Activated T-helper 1 cell treated with anti-CD3 and anti-CD28 coated beads, Interleukin-12 subunit alpha, Interleukin-12 subunit beta, Interleukin-2, Interleukin-4 antibody, amounts not matched to agents 30 ng/mL and 10 ng/mL and 1 ng/mL, durations not matched to agents 14 hours and 24 hours and 36 hours (primary cell): ENCODE measurements around the gene ADAMTS2. TPM values are rescaled to one million over a fixed set of nuclear protein-coding genes. Genes with fewer than 3 reads are reported as not detected.

Experiments
- DNase-seq: peaks from one replicate; pipeline ENCODE4 v3.0.0; 2021; ENCODE audit warnings: low spot score
- H3K27ac Mint-ChIP-seq: one replicate; pipeline ENCODE4 v1.8.0; 2021; ENCODE audit warnings: mild to moderate bottlenecking, mixed read lengths
- H3K27me3 Mint-ChIP-seq: one replicate; pipeline ENCODE4 v1.8.0; 2022; ENCODE audit warnings: mild to moderate bottlenecking, moderate library complexity, mixed read lengths; ENCODE audit not compliant: insufficient read depth
- H3K36me3 Mint-ChIP-seq: one replicate; pipeline ENCODE4 v1.8.0; 2021; ENCODE audit warnings: low read depth, mixed read lengths
- H3K4me1 Mint-ChIP-seq: one replicate; pipeline ENCODE4 v1.8.0; 2021; ENCODE audit warnings: low read depth, mixed read lengths
- H3K4me3 Mint-ChIP-seq: one replicate; pipeline ENCODE4 v1.8.0; 2021; ENCODE audit warnings: mild to moderate bottlenecking, moderate library complexity, mixed read lengths
- H3K9me3 Mint-ChIP-seq: one replicate; pipeline ENCODE4 v1.8.0; 2021; ENCODE audit warnings: mixed read lengths
- intact Hi-C: fragments of 100-400 bp; cut with micrococcal nuclease; formaldehyde crosslinking; loops from one replicate; pipeline ENCODE4 v1.15.1; 2024
- total RNA-seq: library from RNA; stranded (reverse); gene quantifications from 2 replicates; pipeline ENCODE4 v1.2.3, GENCODE V29; 2022

ADAMTS2 gene
- total RNA-seq, 1 donor from 2014 or later: not detected

- no peaks in the 10 kb centered on the region for H3K36me3 Mint-ChIP-seq
- H3K4me3 Mint-ChIP-seq: no peak overlapping the region
- H3K27ac Mint-ChIP-seq: no peak overlapping the region
- intact Hi-C loops: no loop called here
- DNase-seq: no peak
- no peaks in the 10 kb centered on the region for H3K27me3 Mint-ChIP-seq
- H3K4me1 Mint-ChIP-seq: no peaks in the 10 kb centered on the region
- peaks cover 4% of the 10 kb centered on the region for H3K9me3 Mint-ChIP-seq
Measured at GRCh38 chr5:179296150-179296821, 49.0 kb downstream of the ADAMTS2 start.

- intact Hi-C loops: no loop called here
- Mint-ChIP-seq H3K4me3 (no peak overlapping the region), H3K27me3 (no peaks in the 10 kb centered on the region), H3K9me3 (peaks cover 4% of the 10 kb centered on the region), H3K36me3 (no peaks in the 10 kb centered on the region), H3K27ac (no peak overlapping the region), H3K4me1 (no peaks in the 10 kb centered on the region)
- no peak for DNase-seq
Measured at GRCh38 chr5:179295778-179296149, 49.5 kb downstream of the ADAMTS2 start.

GRCh38 chr5:179294891-179295777 lies 50.1 kb downstream of the ADAMTS2 start:
- H3K9me3 Mint-ChIP-seq: peaks cover 4% of the 10 kb centered on the region
- no peaks in the 10 kb centered on the region for H3K27me3 Mint-ChIP-seq
- H3K4me1 Mint-ChIP-seq: no peaks in the 10 kb centered on the region
- no peak overlapping the region for H3K4me3 Mint-ChIP-seq
- intact Hi-C loops: no loop called here
- DNase-seq: no peak
- H3K27ac Mint-ChIP-seq: no peak overlapping the region
- H3K36me3 Mint-ChIP-seq: no peaks in the 10 kb centered on the region

- Mint-ChIP-seq H3K4me1 (no peaks in the 10 kb centered on the region), H3K27ac (no peak overlapping the region), H3K27me3 (no peaks in the 10 kb centered on the region), H3K9me3 (peaks cover 4% of the 10 kb centered on the region), H3K4me3 (no peak overlapping the region), H3K36me3 (no peaks in the 10 kb centered on the region)
- no peak for DNase-seq
- intact Hi-C loops: no loop called here
Measured at GRCh38 chr5:179294131-179294780, 51.0 kb downstream of the ADAMTS2 start.

- DNase-seq: no peak
- Mint-ChIP-seq H3K27me3 (no peaks in the 10 kb centered on the region), H3K4me3 (no peak overlapping the region)
Measured at GRCh38 chr5:179292681-179293635, 52.3 kb downstream of the ADAMTS2 start.

GRCh38 chr5:179292202-179292601 lies 53.1 kb downstream of the ADAMTS2 start:
- H3K36me3 Mint-ChIP-seq: no peaks in the 10 kb centered on the region
- no peaks in the 10 kb centered on the region for H3K4me1 Mint-ChIP-seq
- intact Hi-C loops: no loop called here
- no peaks in the 10 kb centered on the region for H3K27me3 Mint-ChIP-seq
- H3K4me3 Mint-ChIP-seq: no peak overlapping the region
- no peak for DNase-seq
- H3K27ac Mint-ChIP-seq: no peak overlapping the region
- no peaks in the 10 kb centered on the region for H3K9me3 Mint-ChIP-seq

More at GRCh38 chr5:179292681-179293635, 52.3 kb downstream of the ADAMTS2 start:
- H3K36me3 Mint-ChIP-seq: no peaks in the 10 kb centered on the region
- intact Hi-C loops: no loop called here
- no peak overlapping the region for H3K27ac Mint-ChIP-seq
- H3K9me3 Mint-ChIP-seq: no peaks in the 10 kb centered on the region
- H3K4me1 Mint-ChIP-seq: no peaks in the 10 kb centered on the region

- intact Hi-C loops: no loop called here
Measured at GRCh38 chr5:179290681-179291540, 54.4 kb downstream of the ADAMTS2 start.

GRCh38 chr5:179289756-179290385 lies 55.4 kb downstream of the ADAMTS2 start:
- no peaks in the 10 kb centered on the region for H3K4me1 Mint-ChIP-seq
- H3K27ac Mint-ChIP-seq: no peak overlapping the region
- H3K27me3 Mint-ChIP-seq: no peaks in the 10 kb centered on the region
- H3K4me3 Mint-ChIP-seq: no peak overlapping the region
- intact Hi-C loops: no loop called here
- H3K36me3 Mint-ChIP-seq: no peaks in the 10 kb centered on the region
- H3K9me3 Mint-ChIP-seq: no peaks in the 10 kb centered on the region
- no peak for DNase-seq

More at GRCh38 chr5:179290681-179291540, 54.4 kb downstream of the ADAMTS2 start:
- no peaks in the 10 kb centered on the region for H3K36me3 Mint-ChIP-seq
- no peak overlapping the region for H3K27ac Mint-ChIP-seq
- H3K27me3 Mint-ChIP-seq: no peaks in the 10 kb centered on the region
- H3K9me3 Mint-ChIP-seq: no peaks in the 10 kb centered on the region
- no peak for DNase-seq
- no peak overlapping the region for H3K4me3 Mint-ChIP-seq
- H3K4me1 Mint-ChIP-seq: no peaks in the 10 kb centered on the region

- H3K4me1 Mint-ChIP-seq: no peaks in the 10 kb centered on the region
- H3K27ac Mint-ChIP-seq: no peak overlapping the region
- intact Hi-C loops: no loop called here
- H3K27me3 Mint-ChIP-seq: no peaks in the 10 kb centered on the region
- no peak for DNase-seq
- no peak overlapping the region for H3K4me3 Mint-ChIP-seq
- no peaks in the 10 kb centered on the region for H3K36me3 Mint-ChIP-seq
- no peaks in the 10 kb centered on the region for H3K9me3 Mint-ChIP-seq
Measured at GRCh38 chr5:179288809-179289185, 56.5 kb downstream of the ADAMTS2 start.

- DNase-seq: no peak
- H3K27ac Mint-ChIP-seq: no peak overlapping the region
- no peaks in the 10 kb centered on the region for H3K9me3 Mint-ChIP-seq
- no peaks in the 10 kb centered on the region for H3K4me1 Mint-ChIP-seq
- H3K4me3 Mint-ChIP-seq: no peak overlapping the region
- H3K27me3 Mint-ChIP-seq: no peaks in the 10 kb centered on the region
- no peaks in the 10 kb centered on the region for H3K36me3 Mint-ChIP-seq
- intact Hi-C loops: no loop called here
Measured at GRCh38 chr5:179288101-179288808, 57.0 kb downstream of the ADAMTS2 start.

GRCh38 chr5:179287631-179288030 lies 57.6 kb downstream of the ADAMTS2 start:
- H3K4me1 Mint-ChIP-seq: no peaks in the 10 kb centered on the region

More at GRCh38 chr5:179287631-179288030, 57.6 kb downstream of the ADAMTS2 start:
- H3K9me3 Mint-ChIP-seq: no peaks in the 10 kb centered on the region
- no peak overlapping the region for H3K27ac Mint-ChIP-seq
- no peak for DNase-seq
- no peak overlapping the region for H3K4me3 Mint-ChIP-seq
- H3K36me3 Mint-ChIP-seq: no peaks in the 10 kb centered on the region
- intact Hi-C loops: no loop called here
- H3K27me3 Mint-ChIP-seq: no peaks in the 10 kb centered on the region
